CD1c-positive myeloid dendritic cell (primary cell): Measurements from ENCODE around the gene AFF1.
"Not testable (repeated sequence)": the region's sequence is repeated elsewhere in the genome, so short reads cannot be mapped to it uniquely, and the experiment has no call there.

ENCODE experiments used
- DNase-seq: peaks from one replicate; pipeline ENCODE4 v3.0.0-alpha.2; 2016; ENCODE audit errors: extremely low spot score

Gene AFF1

GRCh38 chr4:87114245-87115062 is 179.6 kb downstream of the AFF1 start:
- DNase-seq: no peak

GRCh38 chr4:87116231-87116630 is 181.4 kb downstream of the AFF1 start:
- no peak for DNase-seq

GRCh38 chr4:87117051-87117731 is 182.4 kb downstream of the AFF1 start:
- no peak for DNase-seq

- no peak for DNase-seq
Measured at GRCh38 chr4:87117732-87118075, 182.9 kb downstream of the AFF1 start.

- DNase-seq: no peak
Measured at GRCh38 chr4:87118421-87118820, 183.6 kb downstream of the AFF1 start.

GRCh38 chr4:87118826-87119225 is 184.0 kb downstream of the AFF1 start:
- DNase-seq: no peak

GRCh38 chr4:87120010-87120409 is 185.2 kb downstream of the AFF1 start:
- DNase-seq: no peak

- DNase-seq: no peak
Measured at GRCh38 chr4:87120411-87121162, 185.8 kb downstream of the AFF1 start.

- no peak for DNase-seq
Measured at GRCh38 chr4:87121341-87122065, 186.7 kb downstream of the AFF1 start.

- no peak for DNase-seq
Measured at GRCh38 chr4:87122252-87122651, 187.4 kb downstream of the AFF1 start.

- DNase-seq: no peak
Measured at GRCh38 chr4:87126056-87126455, 191.2 kb downstream of the AFF1 start.

- no peak for DNase-seq
Measured at GRCh38 chr4:87128006-87128705, 193.3 kb downstream of the AFF1 start.

- DNase-seq: no peak
Measured at GRCh38 chr4:87129681-87130080, 194.9 kb downstream of the AFF1 start.

GRCh38 chr4:87130985-87131703 is 196.3 kb downstream of the AFF1 start:
- no peak for DNase-seq

- DNase-seq: no peak
Measured at GRCh38 chr4:87132035-87132434, 197.2 kb downstream of the AFF1 start.

- no peak for DNase-seq
Measured at GRCh38 chr4:87133183-87133582, 198.4 kb downstream of the AFF1 start.

- no peak for DNase-seq
Measured at GRCh38 chr4:87134122-87134521, 199.3 kb downstream of the AFF1 start.

- DNase-seq: no peak
Measured at GRCh38 chr4:87141428-87141827, 206.6 kb downstream of the AFF1 start.

GRCh38 chr4:87144356-87144755 is 209.5 kb downstream of the AFF1 start:
- no peak for DNase-seq

- DNase-seq: not testable (repeated sequence)
Measured at GRCh38 chr4:87145934-87146333, 211.1 kb downstream of the AFF1 start.

- DNase-seq: no peak
Measured at GRCh38 chr4:87147116-87147515, 212.3 kb downstream of the AFF1 start.
